HG03196 (cell line): Measurements from ENCODE around the gene SOX10.

ENCODE experiments used
- ATAC-seq: cut with Tn5 transposase; IDR thresholded peaks from one replicate; pipeline ENCODE4 v1.9.1; 2021; ENCODE audit not compliant: unreplicated experiment

SOX10 gene

DNA sequence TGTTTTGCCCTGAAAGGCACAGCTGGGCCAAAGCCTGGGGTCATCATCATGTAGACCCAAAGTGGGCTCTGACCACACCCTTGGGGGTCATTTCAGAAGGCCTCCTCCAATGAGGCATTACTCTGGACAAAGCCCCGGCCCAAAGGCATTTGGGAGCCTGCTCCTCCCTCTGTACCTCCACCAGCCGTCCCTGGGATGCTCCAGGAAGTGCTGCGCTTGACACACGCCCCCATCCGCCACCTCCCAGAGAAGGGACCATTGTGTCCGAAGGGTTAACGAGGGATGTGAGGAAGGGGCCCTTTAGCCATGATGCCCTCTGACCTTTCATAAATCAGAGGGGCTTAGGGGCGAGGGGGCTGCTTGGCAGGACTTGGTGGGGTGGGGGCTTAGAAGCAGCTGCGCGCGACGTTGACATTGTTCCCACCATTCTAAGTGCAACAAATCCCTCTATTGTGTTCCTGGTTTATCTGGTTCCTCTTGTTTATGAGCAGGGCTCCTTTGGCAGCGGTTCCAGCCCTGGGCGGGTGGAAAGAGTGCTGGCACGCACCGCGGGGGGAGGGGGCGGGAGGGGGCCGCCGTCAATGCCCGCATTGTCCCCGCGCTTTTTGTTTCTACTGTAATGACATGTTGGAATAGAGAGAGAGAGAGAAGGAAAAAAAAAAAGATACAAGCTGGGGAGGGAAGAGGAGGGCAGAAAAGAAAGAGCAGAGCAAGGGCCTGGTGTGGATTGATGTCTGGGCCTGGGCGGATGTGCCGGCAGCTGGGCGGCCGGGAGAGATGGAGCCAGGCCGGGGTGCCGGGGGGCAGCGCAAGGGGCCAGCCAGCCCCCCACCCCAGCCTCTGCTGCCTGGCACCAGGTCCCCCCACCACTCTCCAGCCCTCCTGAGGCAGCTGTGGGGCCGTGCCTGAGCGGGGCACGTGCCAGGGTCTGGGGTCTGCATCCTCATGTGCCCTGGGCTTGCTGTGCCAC, 32.1 kb upstream of the SOX10 start:
- no peak for ATAC-seq

DNA sequence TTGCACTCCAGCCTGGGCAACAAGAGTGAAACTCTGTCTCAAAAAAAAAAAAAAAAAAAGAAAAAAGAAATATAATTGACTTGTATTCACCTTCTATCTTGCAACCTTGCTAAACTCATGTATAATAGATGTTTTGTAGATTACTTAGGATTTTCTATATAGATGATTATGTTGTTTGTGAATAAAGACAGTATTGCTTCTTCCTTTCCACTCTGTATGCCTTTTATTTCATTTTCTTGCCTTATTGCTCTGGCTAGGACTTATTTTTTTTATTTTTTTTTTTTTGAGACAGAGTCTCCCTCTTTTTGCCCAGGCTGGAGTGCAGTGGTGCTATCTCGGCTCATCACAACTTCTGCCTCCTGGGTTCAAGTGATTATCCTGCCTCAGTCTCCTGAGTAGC, 29.7 kb upstream of the SOX10 start:
- ATAC-seq: no peak

DNA sequence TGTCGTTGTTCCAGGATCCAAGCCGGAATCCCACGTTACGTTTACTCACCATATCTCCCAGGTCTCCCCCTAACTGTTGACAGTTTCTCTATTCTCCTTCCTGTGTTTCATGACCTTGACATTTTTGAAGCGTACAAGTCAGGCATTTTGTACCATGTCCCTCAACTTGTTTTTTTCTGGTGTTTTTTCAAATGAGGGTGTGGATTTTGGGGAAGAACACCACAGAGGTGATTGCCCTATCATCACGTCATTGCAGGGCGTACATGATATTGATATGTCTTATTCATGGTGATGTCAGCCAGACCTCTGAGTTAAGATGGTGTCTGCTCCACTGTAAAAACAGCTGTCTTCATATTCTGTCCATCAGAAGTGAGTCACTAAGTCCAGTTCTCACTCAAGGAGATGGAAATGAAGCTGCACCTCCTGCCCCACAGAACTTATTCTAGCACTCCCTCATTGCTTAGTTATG, 28.3 kb upstream of the SOX10 start:
- ATAC-seq: no peak

DNA sequence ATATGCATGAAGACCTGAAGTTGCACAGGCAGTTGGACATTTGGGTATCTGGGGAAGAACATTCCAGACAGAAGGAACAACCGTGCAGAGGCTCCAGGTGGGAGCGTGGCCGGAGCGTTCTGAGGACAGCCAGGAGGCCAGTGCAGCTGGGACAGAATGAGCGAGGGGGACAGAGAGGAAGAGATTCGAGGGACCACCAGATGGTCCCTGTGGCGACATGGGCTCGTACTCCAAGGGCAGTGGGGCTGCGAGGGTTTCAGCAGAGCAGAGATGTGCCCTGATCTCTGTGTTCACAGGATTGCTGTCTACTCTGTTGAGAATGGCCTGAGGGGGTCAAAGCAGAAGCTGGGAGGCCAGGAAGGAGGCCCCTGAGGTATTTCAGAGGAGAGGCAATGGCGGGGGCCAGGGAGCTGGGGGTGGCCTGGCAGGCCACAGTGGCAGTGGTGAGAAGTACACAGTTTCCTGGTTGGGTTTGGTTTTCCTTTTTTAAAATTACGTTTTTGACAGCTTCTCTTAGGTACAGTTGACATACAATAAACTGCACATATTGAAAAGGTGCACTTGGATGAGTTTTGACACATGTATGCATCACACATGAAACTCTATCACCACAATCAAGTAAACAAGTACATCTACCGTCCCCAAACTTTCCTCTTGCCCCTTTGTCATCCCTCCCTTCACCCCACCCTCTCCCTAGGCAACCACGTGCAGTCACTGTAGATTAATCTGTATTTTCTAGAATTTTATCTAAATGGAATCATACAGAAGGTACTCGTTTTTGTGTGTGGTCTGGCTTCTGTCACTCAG, 24.8 kb upstream of the SOX10 start:
- no peak for ATAC-seq

DNA sequence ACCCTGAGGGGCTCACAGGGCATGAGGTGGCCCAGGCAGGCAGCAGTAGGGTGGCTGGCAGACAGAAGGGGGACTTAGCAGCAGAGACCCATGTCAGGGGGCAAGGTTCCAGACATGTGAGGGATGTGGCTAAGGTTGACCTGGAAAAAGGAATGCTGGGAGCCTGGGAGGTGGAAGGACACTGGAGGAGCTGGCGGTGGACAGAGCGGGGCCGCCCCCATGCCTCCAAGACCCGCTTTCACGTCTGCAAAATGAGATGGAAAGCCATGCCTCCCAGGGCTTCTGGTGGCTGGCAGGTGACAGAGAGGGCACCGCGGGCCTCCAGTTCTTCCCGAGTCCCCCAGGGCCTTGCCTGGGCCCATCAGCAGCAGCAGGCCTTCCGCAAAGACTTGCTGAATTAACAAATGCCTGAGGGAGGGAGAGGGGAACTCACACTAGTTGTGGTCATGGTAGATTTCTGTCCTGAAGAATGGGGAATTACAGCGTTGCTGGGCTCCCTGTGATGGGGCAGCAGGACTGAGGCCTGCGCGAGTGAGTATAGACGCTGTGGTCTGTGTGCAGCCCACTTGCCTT, 23.1 kb upstream of the SOX10 start:
- ATAC-seq: no peak

DNA sequence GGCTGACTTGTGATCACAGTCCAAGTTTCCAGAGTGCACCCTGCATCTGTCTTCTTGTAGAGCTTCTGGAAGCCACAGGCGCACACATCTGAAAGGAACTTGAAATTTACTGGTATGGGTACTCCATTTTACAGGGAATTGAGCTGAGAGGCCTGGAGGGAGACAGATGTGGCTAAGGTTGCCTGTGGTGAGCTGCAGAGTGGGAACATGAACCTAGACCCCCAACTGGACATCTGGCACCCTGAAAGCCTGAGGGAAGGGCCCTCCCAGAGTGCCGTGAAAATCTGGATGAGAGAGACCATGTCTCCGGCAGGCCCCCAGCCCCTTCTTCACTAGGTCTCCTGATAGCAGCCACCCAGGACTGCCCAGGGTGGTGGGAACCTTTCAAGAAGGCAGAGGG, 22.6 kb upstream of the SOX10 start:
- ATAC-seq: no peak

DNA sequence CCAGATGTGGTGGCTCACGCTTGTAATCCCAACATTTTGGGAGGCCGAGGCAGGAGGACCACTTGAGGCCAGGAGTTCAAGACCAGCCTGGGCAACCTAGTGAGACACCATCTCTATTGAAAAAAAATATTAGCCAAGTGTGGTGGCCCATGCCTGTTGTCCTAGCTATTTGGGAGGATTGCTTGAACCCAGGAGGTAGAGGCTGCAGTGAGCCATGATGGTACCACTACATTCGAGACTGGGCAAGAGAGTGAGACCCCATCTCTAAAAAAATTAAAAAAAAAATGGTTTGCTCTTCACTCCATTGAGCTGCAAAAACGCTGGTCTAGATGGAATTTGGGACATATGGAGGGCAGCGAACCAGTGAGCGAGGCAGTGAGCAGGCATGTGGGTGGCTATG, 21.6 kb upstream of the SOX10 start:
- no peak for ATAC-seq

DNA sequence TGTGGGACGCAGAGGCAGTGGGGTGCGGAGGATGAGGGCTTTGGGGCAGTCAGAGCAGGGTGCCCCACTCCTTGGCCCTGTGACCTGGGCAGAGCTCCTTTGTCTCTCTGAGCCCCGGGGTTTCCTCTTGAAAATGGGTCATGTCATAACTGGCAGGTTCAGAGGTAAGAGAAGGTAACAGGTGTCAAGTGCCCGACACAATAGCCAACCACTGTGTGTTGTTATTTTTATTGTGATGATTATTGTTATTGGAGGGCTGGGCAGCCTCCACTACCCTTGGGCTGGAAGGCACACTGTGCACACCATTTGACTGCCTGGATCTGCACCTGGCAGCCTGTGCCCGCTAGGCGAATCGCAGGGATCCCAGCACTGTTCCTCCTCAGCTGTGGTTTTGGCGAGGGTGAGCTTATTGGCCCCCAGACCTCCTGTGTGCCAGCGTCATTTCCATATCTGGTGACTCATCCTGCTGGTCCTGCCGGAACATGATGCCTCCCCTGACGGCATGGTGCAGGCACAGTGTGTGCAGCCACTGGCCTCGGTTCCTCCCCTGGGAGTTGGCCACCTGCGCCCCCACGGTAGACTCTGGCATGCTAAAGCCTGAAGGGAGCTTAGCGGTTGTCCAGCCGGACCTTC, 15.4 kb upstream of the SOX10 start:
- ATAC-seq: no peak

DNA sequence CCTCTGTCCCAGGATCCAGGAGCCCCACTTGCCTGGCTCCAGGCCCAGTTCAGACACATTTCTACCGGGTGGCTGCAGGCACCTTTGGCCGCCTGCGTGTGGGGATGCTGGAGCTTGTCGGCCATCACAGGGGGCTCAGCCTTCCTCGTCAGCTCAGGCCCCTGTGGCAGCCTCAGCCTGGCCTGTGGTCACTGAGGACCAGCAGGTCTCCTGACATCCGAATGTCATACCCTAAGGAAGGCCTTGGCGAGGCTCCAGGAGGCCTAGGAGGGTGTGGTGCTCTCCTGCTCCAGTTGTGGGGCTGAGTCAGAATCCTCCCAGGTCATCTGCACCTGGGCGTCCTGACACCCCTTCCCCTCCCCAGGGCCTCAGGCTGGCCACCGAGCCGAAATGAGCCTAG, 14.9 kb upstream of the SOX10 start:
- ATAC-seq: no peak

DNA sequence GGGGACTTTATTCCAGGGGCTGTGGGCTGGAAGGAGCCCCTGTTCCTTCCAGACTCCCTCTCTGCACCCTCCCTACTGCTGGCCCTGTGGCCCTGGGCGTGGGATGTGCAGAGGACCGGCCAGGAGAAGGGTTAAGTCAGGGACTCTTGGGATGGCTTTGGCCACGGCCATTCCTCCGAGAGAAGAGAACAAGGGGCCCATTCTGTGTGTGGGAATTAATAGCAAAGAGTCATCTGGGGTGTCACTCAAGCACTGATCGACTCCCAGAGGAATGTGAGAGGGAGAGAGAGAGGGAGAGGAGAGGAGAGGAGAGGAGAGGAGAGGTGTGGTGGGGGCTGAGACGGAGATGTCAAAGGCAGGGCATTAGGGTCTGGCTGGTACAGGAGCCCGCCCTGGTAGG, 14.2 kb upstream of the SOX10 start:
- ATAC-seq: no peak

DNA sequence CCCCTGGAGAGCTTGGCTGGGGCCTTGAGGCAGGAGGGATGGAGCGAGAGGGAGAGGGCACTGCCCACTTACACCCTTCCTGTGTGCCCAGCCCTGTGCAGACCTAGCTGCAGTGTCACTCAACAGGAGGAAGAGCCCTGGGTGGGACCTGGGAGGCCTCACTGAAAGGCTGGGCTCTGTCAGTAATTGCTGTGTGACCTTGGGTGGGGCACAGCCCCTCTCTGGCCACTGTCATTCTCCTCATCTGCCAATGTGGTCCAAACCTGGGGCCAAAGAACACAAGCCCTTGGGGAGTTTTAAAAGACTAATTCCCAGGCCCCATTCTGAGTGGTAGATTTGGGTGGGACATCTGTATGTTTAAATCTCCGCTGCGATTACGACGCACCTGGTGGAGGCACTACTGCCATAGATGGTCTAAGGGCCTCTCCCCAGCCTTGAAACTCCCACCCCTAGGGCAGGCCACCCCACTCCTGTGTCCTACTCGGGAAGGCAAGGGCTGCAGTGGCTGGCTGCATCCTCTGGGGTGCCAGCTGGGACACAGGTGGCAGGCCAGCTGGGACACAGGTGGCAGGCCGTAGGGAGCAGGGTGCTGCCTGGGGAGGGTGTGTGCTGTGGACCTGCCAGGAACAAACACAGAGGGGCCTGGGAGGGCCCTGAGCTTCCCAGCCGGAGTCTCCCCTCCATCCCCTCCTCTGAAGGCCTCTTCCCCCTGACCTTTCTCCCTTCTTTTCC, 12.3 kb upstream of the SOX10 start:
- ATAC-seq: no peak

DNA sequence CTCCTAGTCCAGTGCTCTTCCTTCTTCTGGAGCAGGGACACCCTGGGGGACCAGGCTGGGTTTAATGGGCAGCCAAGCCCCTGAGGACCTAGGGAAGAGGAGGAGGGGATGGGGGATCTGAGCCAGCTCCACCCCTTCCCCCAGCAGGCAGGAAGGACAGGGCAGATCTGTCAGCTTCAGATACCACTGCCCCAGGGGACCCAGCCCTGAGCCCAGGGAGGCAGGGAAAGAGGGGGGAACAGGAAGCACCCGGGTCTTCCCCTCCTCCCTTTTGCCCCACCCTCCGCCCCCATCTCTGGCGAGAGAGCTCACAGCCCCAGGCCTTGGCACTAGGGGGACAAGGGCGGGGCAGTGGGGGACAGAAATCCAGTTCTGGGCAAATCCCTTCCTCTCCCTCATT, 11.7 kb upstream of the SOX10 start:
- no peak for ATAC-seq

DNA sequence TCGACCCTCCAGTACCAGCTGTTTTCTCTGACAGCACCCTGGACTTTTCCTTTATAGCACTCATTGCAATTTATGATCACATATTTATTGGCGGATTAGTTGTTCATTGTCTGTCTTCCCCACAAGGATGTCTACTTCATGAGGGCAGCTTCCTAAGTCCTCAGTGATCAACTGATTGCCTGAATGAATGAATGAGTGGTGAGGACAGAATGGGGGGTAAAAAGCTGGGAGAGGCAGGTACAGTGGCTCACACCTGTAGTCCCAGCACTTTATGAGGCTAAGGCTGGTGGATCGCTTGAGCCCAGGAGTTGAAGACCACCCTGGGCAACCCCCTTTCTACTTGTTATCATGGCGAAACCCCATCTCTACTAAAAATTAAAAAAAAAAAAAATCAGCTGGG, 11.1 kb upstream of the SOX10 start:
- no peak for ATAC-seq

DNA sequence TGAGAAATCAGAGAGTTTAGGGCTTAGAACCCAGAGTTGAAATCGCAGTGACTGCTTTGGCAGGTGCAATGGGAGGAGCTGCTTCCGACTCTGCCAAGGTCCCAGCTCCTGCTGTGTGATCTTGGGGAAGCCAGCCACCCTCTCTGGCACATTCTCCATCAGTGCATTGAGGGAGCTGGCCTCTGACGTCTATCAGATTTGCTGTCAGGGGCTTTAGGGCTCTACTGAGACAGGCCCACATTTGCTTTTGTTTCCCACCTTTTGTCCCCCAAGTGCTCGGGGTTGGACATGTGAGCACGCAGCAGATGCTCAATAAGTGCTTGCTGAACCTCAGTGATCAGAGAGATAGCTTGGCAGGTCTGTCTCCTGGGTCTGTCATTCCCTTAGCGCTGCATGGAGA, 10.6 kb upstream of the SOX10 start:
- no peak for ATAC-seq

DNA sequence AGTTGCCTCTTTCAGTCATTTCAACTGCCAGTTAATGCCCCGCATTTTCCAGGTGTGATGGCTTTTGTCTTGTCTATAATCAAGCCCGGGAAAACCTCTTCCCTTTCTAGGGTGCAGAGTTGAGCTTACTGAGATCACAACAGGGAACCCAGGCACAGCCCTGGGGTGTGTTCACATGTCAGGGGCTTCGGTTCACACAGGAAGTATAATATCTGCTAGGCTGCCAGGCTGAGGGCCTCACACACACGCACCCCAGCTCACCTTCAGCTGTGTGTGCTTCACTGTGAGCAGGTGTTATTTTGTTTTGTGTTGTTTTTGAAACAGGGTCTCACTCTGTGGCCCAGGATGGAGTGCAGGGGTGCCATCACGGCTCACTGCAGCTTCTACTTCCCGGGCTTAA, 9.7 kb upstream of the SOX10 start:
- no peak for ATAC-seq

DNA sequence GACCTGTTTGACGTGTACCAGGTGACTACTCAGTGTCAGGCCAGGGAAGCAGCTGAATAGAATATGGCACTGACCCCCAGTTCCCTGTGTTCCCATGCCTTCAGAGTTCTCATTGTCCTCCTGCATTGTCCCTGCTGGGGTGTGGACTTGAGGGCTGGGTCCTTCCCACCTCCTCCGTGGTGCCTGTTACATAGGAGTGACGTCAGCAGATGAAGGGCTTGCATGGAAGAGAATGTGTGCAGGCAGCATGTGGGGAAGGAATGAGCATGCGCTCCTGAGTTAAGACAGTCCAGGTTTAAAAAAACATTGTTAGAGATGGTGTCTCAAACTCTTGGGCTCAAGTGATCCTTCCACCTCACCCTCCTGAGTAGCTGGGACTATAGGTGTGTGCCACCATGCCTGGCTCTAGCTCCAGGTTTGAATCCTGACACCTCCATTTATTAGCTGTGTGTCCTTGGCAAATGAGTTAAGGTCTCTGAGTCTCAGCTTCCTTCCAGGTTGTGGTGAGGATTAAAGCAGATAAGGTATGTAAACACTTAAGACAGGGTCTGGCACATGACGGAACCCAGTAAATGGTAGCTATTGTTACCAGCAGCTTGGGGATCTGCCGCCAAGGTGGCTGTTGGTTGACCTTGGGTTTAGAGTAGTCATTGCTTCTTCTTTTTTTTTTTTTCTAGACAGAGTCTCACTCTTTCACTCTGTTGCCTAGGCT, 7.5 kb upstream of the SOX10 start:
- ATAC-seq: no peak

DNA sequence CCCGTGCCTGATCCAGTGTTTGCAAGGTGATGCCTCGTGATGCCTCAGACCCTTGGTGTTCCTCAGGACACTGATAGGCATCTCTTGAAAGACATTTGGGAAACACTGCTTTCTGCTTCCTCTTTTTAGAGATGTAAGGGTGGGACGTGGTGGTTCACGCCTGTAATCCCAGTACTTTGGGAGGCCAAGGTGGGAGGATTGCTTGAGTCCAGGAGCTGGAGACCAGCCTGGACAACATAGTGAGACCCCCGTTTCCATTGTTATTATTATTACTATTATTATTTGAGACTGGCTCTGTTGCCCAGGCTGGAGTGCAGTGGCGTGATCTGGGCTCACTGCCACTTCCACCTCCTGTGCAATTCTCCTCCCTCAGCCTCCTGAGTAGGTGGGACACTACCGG, 6.5 kb upstream of the SOX10 start:
- no peak for ATAC-seq

DNA sequence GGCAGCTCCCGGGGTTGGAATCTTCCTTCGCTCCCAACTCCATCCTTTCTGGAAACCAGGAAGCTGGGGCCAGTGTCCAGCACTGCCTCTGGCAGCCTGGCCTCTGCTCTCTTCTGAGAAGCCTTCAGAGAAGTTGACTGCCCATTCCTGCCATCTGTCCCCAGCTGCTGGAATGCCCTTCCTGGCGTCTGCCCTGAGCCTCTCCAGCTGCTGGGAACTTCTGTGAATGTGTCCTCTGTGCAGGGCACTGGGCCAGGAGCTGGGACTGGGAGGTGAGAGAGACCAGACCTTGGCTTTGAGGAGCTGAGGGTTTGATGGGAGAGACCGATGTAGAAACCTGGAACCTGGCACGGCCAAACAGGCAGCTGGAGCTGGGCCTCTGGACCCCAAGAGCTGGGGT, 5.9 kb upstream of the SOX10 start:
- ATAC-seq: no peak

DNA sequence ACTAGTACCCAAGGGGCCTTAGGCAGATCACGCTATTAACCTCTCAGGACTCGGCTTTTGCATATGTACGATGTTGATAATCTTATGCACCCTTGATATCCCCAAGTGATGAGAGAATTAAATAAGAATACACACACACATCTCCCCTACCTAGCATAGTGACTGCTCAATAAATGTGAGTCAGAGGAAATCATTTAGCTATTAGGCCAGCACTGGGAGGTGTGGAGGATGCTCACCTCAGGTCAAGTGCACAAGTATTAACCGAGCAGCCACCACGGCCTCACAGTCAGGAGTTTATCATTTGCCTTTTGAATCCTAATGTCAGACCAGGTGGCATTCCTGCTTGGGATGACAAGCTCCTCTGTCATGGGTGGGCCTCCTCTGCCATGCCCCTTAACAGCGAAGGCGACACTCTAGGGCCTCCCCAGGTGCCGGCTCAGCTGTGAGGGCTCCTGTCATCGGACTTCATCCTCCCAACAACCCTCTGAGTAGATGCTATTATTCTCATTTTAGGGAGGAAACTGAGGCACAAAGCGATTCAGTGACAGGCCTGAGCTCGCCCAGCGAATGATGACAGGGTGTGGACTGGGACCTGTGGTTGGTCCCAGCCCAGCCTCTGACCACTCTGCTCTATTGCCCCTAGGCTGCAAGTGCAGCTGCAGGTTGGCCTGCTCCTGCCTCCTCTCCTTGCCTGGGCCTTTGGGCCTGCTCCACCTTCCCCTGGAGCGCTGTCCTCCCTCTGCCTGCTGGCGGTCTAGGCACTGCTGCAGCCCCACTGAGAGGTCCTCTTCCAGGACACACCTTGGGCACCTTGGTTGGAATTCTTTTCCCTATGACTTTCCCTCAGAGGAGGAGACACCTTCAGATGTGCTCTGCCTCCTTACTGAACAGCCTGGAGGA, 5.0 kb upstream of the SOX10 start:
- ATAC-seq: no peak
